ENCODE data around the gene EIF4G3.
"Not testable (repeated sequence)": the region's sequence is repeated elsewhere in the genome, so short reads cannot be mapped to it uniquely, and the experiment has no call there.

EIF4G3 gene

GRCh38 chr1:20854529-20854928 is 322.2 kb downstream of the EIF4G3 start:
- FAIRE-seq: no peak

GRCh38 chr1:20851791-20852190 is 324.9 kb downstream of the EIF4G3 start:
- FAIRE-seq: not testable (repeated sequence)

GRCh38 chr1:20850021-20850420 is 326.7 kb downstream of the EIF4G3 start:
- no peak for FAIRE-seq

- no peak for FAIRE-seq
Observed at GRCh38 chr1:20849100-20849499, 327.6 kb downstream of the EIF4G3 start.

GRCh38 chr1:20848162-20848561 is 328.5 kb downstream of the EIF4G3 start:
- no peak for FAIRE-seq

GRCh38 chr1:20847611-20848080 is 329.1 kb downstream of the EIF4G3 start:
- FAIRE-seq: no peak

- FAIRE-seq: no peak
Observed at GRCh38 chr1:20846461-20847374, 330.0 kb downstream of the EIF4G3 start.

- no peak for FAIRE-seq
Observed at GRCh38 chr1:20840731-20841130, 336.0 kb downstream of the EIF4G3 start.

- FAIRE-seq: no peak
Observed at GRCh38 chr1:20837554-20838192, 339.0 kb downstream of the EIF4G3 start.

- no peak for FAIRE-seq
Observed at GRCh38 chr1:20836230-20836629, 340.5 kb downstream of the EIF4G3 start.

- FAIRE-seq: no peak
Observed at GRCh38 chr1:20834780-20835179, 341.9 kb downstream of the EIF4G3 start.

GRCh38 chr1:20834192-20834591 is 342.5 kb downstream of the EIF4G3 start:
- no peak for FAIRE-seq

GRCh38 chr1:20830378-20830777 is 346.3 kb downstream of the EIF4G3 start:
- FAIRE-seq: no peak

GRCh38 chr1:20829946-20830345 is 346.8 kb downstream of the EIF4G3 start:
- no peak for FAIRE-seq

- no peak for FAIRE-seq
Observed at GRCh38 chr1:20829531-20829930, 347.2 kb downstream of the EIF4G3 start.

- FAIRE-seq: no peak
Observed at GRCh38 chr1:20823845-20824244, 352.9 kb downstream of the EIF4G3 start.

- FAIRE-seq: no peak
Observed at GRCh38 chr1:20821466-20821865, 355.2 kb downstream of the EIF4G3 start.

- no peak for FAIRE-seq
Observed at GRCh38 chr1:20819818-20820217, 356.9 kb downstream of the EIF4G3 start.

- FAIRE-seq: no peak
Observed at GRCh38 chr1:20814534-20814871, 362.2 kb downstream of the EIF4G3 start.

GRCh38 chr1:20811916-20812315 is 364.8 kb downstream of the EIF4G3 start:
- FAIRE-seq: no peak

- no peak for FAIRE-seq
Observed at GRCh38 chr1:20793236-20793635, 383.5 kb downstream of the EIF4G3 start.

- no peak for FAIRE-seq
Observed at GRCh38 chr1:20792196-20792595, 384.5 kb downstream of the EIF4G3 start.

GRCh38 chr1:20790785-20791184 is 385.9 kb downstream of the EIF4G3 start:
- FAIRE-seq: no peak

GRCh38 chr1:20789598-20789997 is 387.1 kb downstream of the EIF4G3 start:
- not testable (repeated sequence) for FAIRE-seq

All from TTC549 (cell line).